ENCODE results near the gene TNFRSF25.

The TNFRSF25 gene

GRCh38 chr1:6466023-6466422 lies at the start of gene TNFRSF25:
Gene TNFRSF25, minus strand, starts transcription at chr1:6466173. Its CDS starts 66 bp downstream, at chr1:6466107.
- peak; percentile 60 for DNase-seq (ENCODE audit: low spot score)

GRCh38 chr1:6515771-6516170 lies 49.8 kb upstream of the TNFRSF25 start:
- DNase-seq (ENCODE audit: low spot score), result no peak

- DNase-seq (ENCODE audit: low spot score), result no peak
These were observed 47.4 kb upstream of the TNFRSF25 start for GRCh38 chr1:6513320-6513801.

GRCh38 chr1:6512908-6513280 lies 46.9 kb upstream of the TNFRSF25 start:
- DNase-seq (ENCODE audit: low spot score), result no peak

- no peak for DNase-seq (ENCODE audit: low spot score)
These were observed 46.4 kb upstream of the TNFRSF25 start for GRCh38 chr1:6512245-6512907.

- no peak for DNase-seq (ENCODE audit: low spot score)
These were observed 45.7 kb upstream of the TNFRSF25 start for GRCh38 chr1:6511561-6512244.

- no peak for DNase-seq (ENCODE audit: low spot score)
These were observed 45.1 kb upstream of the TNFRSF25 start for GRCh38 chr1:6511056-6511455.

GRCh38 chr1:6510493-6510892 lies 44.5 kb upstream of the TNFRSF25 start:
- DNase-seq (ENCODE audit: low spot score), result no peak

GRCh38 chr1:6509919-6510291 lies 43.9 kb upstream of the TNFRSF25 start:
- no peak for DNase-seq (ENCODE audit: low spot score)

- DNase-seq (ENCODE audit: low spot score), result no peak
These were observed 43.4 kb upstream of the TNFRSF25 start for GRCh38 chr1:6509220-6509918.

GRCh38 chr1:6508816-6509189 lies 42.8 kb upstream of the TNFRSF25 start:
- no peak for DNase-seq (ENCODE audit: low spot score)

GRCh38 chr1:6508154-6508815 lies 42.3 kb upstream of the TNFRSF25 start:
- DNase-seq (ENCODE audit: low spot score), result no peak

GRCh38 chr1:6507461-6507911 lies 41.5 kb upstream of the TNFRSF25 start:
- no peak for DNase-seq (ENCODE audit: low spot score)

- no peak for DNase-seq (ENCODE audit: low spot score)
These were observed 41.1 kb upstream of the TNFRSF25 start for GRCh38 chr1:6507037-6507428.

GRCh38 chr1:6506210-6507036 lies 40.5 kb upstream of the TNFRSF25 start:
- DNase-seq (ENCODE audit: low spot score), result no peak

GRCh38 chr1:6505367-6506209 lies 39.6 kb upstream of the TNFRSF25 start:
- DNase-seq (ENCODE audit: low spot score), result no peak

GRCh38 chr1:6504887-6505286 lies 38.9 kb upstream of the TNFRSF25 start:
- DNase-seq (ENCODE audit: low spot score), result no peak

GRCh38 chr1:6503884-6504602 lies 38.1 kb upstream of the TNFRSF25 start:
- no peak for DNase-seq (ENCODE audit: low spot score)

- no peak for DNase-seq (ENCODE audit: low spot score)
These were observed 36.3 kb upstream of the TNFRSF25 start for GRCh38 chr1:6502000-6502891.
